ENCODE measurements around the gene CAMK2N1.

Gene CAMK2N1

GRCh38 chr1:20479840-20480239, 6.2 kb downstream of the CAMK2N1 start:
- no peak for DNase-seq (ENCODE audit: low read depth, low spot score)

- DNase-seq (ENCODE audit: low read depth, low spot score) = no peak
These were observed 7.9 kb downstream of the CAMK2N1 start for GRCh38 chr1:20478057-20478635.

GRCh38 chr1:20477348-20478056, 8.5 kb downstream of the CAMK2N1 start:
- DNase-seq (ENCODE audit: low read depth, low spot score) = no peak

GRCh38 chr1:20476265-20477038, 9.6 kb downstream of the CAMK2N1 start:
- no peak for DNase-seq (ENCODE audit: low read depth, low spot score)

- DNase-seq (ENCODE audit: low read depth, low spot score) = no peak
These were observed 11.0 kb downstream of the CAMK2N1 start for GRCh38 chr1:20474996-20475395.

GRCh38 chr1:20474333-20474975, 11.6 kb downstream of the CAMK2N1 start:
- DNase-seq (ENCODE audit: low read depth, low spot score) = no peak

GRCh38 chr1:20473894-20474293, 12.1 kb downstream of the CAMK2N1 start:
- no peak for DNase-seq (ENCODE audit: low read depth, low spot score)

- DNase-seq (ENCODE audit: low read depth, low spot score) = no peak
These were observed 12.9 kb downstream of the CAMK2N1 start for GRCh38 chr1:20472860-20473711.

GRCh38 chr1:20472121-20472520, 13.9 kb downstream of the CAMK2N1 start:
- DNase-seq (ENCODE audit: low read depth, low spot score) = no peak

GRCh38 chr1:20470194-20470593, 15.8 kb downstream of the CAMK2N1 start:
- DNase-seq (ENCODE audit: low read depth, low spot score) = no peak

- no peak for DNase-seq (ENCODE audit: low read depth, low spot score)
These were observed 16.5 kb downstream of the CAMK2N1 start for GRCh38 chr1:20469406-20470076.

- no peak for DNase-seq (ENCODE audit: low read depth, low spot score)
These were observed 19.7 kb downstream of the CAMK2N1 start for GRCh38 chr1:20466273-20466672.

GRCh38 chr1:20465187-20465586, 20.8 kb downstream of the CAMK2N1 start:
- DNase-seq (ENCODE audit: low read depth, low spot score) = no peak

GRCh38 chr1:20463502-20463901, 22.5 kb downstream of the CAMK2N1 start:
- no peak for DNase-seq (ENCODE audit: low read depth, low spot score)

GRCh38 chr1:20462397-20462796, 23.6 kb downstream of the CAMK2N1 start:
- no peak for DNase-seq (ENCODE audit: low read depth, low spot score)

- DNase-seq (ENCODE audit: low read depth, low spot score) = no peak
These were observed 27.3 kb downstream of the CAMK2N1 start for GRCh38 chr1:20458717-20459116.

- DNase-seq (ENCODE audit: low read depth, low spot score) = no peak
These were observed 32.0 kb downstream of the CAMK2N1 start for GRCh38 chr1:20454004-20454403.

GRCh38 chr1:20449735-20450311, 36.2 kb downstream of the CAMK2N1 start:
- no peak for DNase-seq (ENCODE audit: low read depth, low spot score)

- DNase-seq (ENCODE audit: low read depth, low spot score) = no peak
These were observed 37.3 kb downstream of the CAMK2N1 start for GRCh38 chr1:20448671-20449071.

- DNase-seq (ENCODE audit: low read depth, low spot score) = no peak
These were observed 38.2 kb downstream of the CAMK2N1 start for GRCh38 chr1:20447794-20448193.
